GM18526 (cell line): ENCODE measurements around the gene ACADVL.
A peak's percentile ranks its signal among the peaks of the same experiment; 100 is the strongest.

ENCODE experiments used
- POLR2A ChIP-seq: IDR thresholded peaks from 3 replicates; pipeline ENCODE4 v1.6.1; 2011; ENCODE audit not compliant: insufficient read length; ENCODE audit errors: extremely low read depth

The ACADVL gene

GRCh38 chr17:7219812-7220592 lies at the start of gene ACADVL, which contains the start of gene DLG4:
TSS of gene ACADVL (plus strand) at chr17:7219938. CDS start at chr17:7219985, 47 bp downstream.
TSS of gene DLG4 (minus strand) at chr17:7219836.
- peak; percentile 75 for TF ChIP-seq POLR2A

GRCh38 chr17:7173687-7174602 lies 45.8 kb upstream of the ACADVL start:
- TF ChIP-seq POLR2A: no peak

- no peak for TF ChIP-seq POLR2A
These were observed 45.0 kb upstream of the ACADVL start for GRCh38 chr17:7174603-7175326.

- TF ChIP-seq POLR2A: no peak
These were observed 44.4 kb upstream of the ACADVL start for GRCh38 chr17:7175330-7175733.

GRCh38 chr17:7176107-7176840 lies 43.5 kb upstream of the ACADVL start:
- TF ChIP-seq POLR2A: no peak

GRCh38 chr17:7176841-7177190 lies 42.9 kb upstream of the ACADVL start:
- no peak for TF ChIP-seq POLR2A

GRCh38 chr17:7177191-7177953 lies 42.4 kb upstream of the ACADVL start:
- TF ChIP-seq POLR2A: no peak

- TF ChIP-seq POLR2A: no peak
These were observed 41.7 kb upstream of the ACADVL start for GRCh38 chr17:7177954-7178477.

GRCh38 chr17:7178973-7179316 lies 40.8 kb upstream of the ACADVL start:
- no peak for TF ChIP-seq POLR2A

GRCh38 chr17:7179317-7180254 lies 40.2 kb upstream of the ACADVL start, which contains the start of gene ASGR1:
TSS of gene ASGR1 (minus strand) at chr17:7179370. CDS start at chr17:7178563, 807 bp downstream.
- no peak for TF ChIP-seq POLR2A

GRCh38 chr17:7183433-7184090 lies 36.2 kb upstream of the ACADVL start:
- no peak for TF ChIP-seq POLR2A

GRCh38 chr17:7184091-7184488 lies 35.6 kb upstream of the ACADVL start:
- no peak for TF ChIP-seq POLR2A
